Measurements from ENCODE around the gene TMEM19. TPM values are rescaled to one million over a fixed set of nuclear protein-coding genes. Genes with fewer than 3 reads are reported as not detected.

TMEM19 gene
- total RNA-seq, 1 experiment from 2014 or later = 18.9 TPM

DNA sequence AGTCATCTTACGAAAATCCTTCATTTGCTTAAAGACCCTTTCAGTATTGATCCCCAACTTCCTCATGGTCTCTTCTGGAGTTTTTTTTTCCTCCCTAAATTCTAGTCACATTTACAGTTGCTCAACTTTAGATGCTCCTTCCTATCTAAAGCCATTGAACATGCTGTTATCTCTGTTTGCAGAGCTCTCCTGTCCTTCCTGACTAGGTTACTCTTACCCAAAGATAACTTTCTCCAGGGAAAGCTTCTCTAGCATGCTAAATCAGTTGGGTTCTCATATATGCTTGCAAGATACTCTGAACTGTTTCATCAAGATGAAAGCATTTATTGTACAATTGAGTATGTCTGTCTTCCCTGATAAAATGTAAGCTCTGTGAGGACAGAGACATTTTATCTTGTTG, 67.0 kb downstream of the TMEM19 start:
- no peak overlapping the region for H3K27ac ChIP-seq (ENCODE audit: low read depth, low read length)
- H3K36me3 ChIP-seq (ENCODE audit: control insufficient read depth in 1 of 2, insufficient read depth in 2 of 2, low read length in 2 of 2) = 0 out of 4 replicates have a peak, but pooled peaks cover 0 to 4% of the 10 kb centered on the region in 2 experiments
- RAD21 ChIA-PET (ENCODE audit: low non-redundant PET in 1 of 2, low total read pairs in 2 of 2, uncharacterized antibody in 2 of 2, unreplicated experiment in 2 of 2) = no interaction called here
- no peak overlapping the region for H2AFZ ChIP-seq (ENCODE audit: low read depth, low read length, poor library complexity, severe bottlenecking)
- peaks cover 29% of the 10 kb centered on the region for H3K79me2 ChIP-seq (ENCODE audit: insufficient read depth, low read length)
- peaks cover 7 to 15% of the 10 kb centered on the region in 2 experiments; a peak in 3 of 4 replicates for H3K4me1 ChIP-seq (ENCODE audit: control insufficient read depth in 1 of 2, insufficient read depth in 2 of 2, low read length in 2 of 2)
- H3K4me3 ChIP-seq (replicated peaks in 1 of 2; ENCODE audit: low read depth in 1 of 2, low read length in 2 of 2) = no peak overlapping the region
- H3K9ac ChIP-seq (ENCODE audit: low read length) = no peak overlapping the region
- intact Hi-C loops (cut with micrococcal nuclease) = no loop called here
- H4K20me1 ChIP-seq (ENCODE audit: insufficient read depth) = no peaks in the 10 kb centered on the region
- CTCF ChIA-PET = interaction anchor here (1.6 kb wide), 1 partner anchor 117 kb away, joined by 3 read pairs; no protein-coding TSS in a partner anchor
- BruUV-seq (replicated peaks) = no TSS peak
- no peaks in the 10 kb centered on the region for H3K9me3 ChIP-seq (ENCODE audit: control insufficient read depth in 1 of 2, insufficient read depth in 1 of 2, low read depth in 1 of 2, low read length in 2 of 2)
- DNase-seq (ENCODE audit: low read depth, low spot score) (no peak), ATAC-seq (no peak)
- H3K9me2 ChIP-seq (ENCODE audit: insufficient read depth) = no peaks in the 10 kb centered on the region
- POLR2A ChIA-PET = no interaction called here
- no peak overlapping the region for H3K4me2 ChIP-seq (ENCODE audit: low read length)
- H3K27me3 ChIP-seq (ENCODE audit: insufficient read depth, low read length) = peaks cover 7% of the 10 kb centered on the region; the same call in 1 of the 2 replicates
- TF ChIP-seq CEBPB (IDR thresholded peaks at IDR 0.05; ENCODE audit: low read depth) (no peak), TCF7L2 (IDR thresholded peaks at IDR 0.05; ENCODE audit: borderline replicate concordance, extremely low read depth, insufficient read depth, insufficient read length) (no peak), POLR2AphosphoS5 (IDR thresholded peaks at IDR 0.05; ENCODE audit: low read depth, low read length) (no peak), ZFX (IDR thresholded peaks at IDR 0.05) (no peak), JUND (IDR thresholded peaks at IDR 0.05) (no peak), POLR2A (IDR thresholded peaks at IDR 0.05; ENCODE audit: borderline replicate concordance, extremely low read depth, insufficient read depth, insufficient read length) (no peak), SRF (IDR thresholded peaks at IDR 0.05; ENCODE audit: low read depth) (no peak), REST (IDR thresholded peaks at IDR 0.05; ENCODE audit: low read depth) (no peak), EZH2 (IDR thresholded peaks at IDR 0.05) (no peak), ATF3 (IDR thresholded peaks at IDR 0.05) (no peak)

Other genes with a start within 250 kb of the TMEM19 start
- gene LGR5, start 246.3 kb upstream of the TMEM19 start, total RNA-seq (2021; ENCODE audit: unreplicated experiment) = not detected
- gene ZFC3H1, start 22.2 kb upstream of the TMEM19 start, total RNA-seq (2021; ENCODE audit: unreplicated experiment) = 37.1 TPM
- 3.7 TPM for gene THAP2, start 21.8 kb upstream of the TMEM19 start, total RNA-seq (2021; ENCODE audit: unreplicated experiment)
- gene RAB21, start 68.8 kb downstream of the TMEM19 start, total RNA-seq (2021; ENCODE audit: unreplicated experiment) = 57.1 TPM
- 37.3 TPM for gene TBC1D15, start 153.7 kb downstream of the TMEM19 start, total RNA-seq (2021; ENCODE audit: unreplicated experiment)